ENCODE measurements around the gene RAPSN. TPM values are rescaled to one million over a fixed set of nuclear protein-coding genes. Genes with fewer than 3 reads are reported as not detected.

Gene RAPSN
- polyA plus RNA-seq, 3 donors: 1.2 TPM; not detected in 2

GRCh38 chr11:47437746-47438418 is 11.1 kb downstream of the RAPSN start:
- DNase-seq: no peak
- TF ChIP-seq CTCF (IDR thresholded peaks at IDR 0.05): no peak
- Mint-ChIP-seq H3K36me3 (no peaks in the 10 kb centered on the region), H3K4me1 (no peaks in the 10 kb centered on the region), H3K27me3 (ENCODE audit: low read depth in 3 of 3) (peaks cover 0 to 5% (median 3%) of the 10 kb centered on the region in 3 donors), H3K4me3 (no peak overlapping the region), H3K9me3 (no peaks in the 10 kb centered on the region), H3K27ac (no peak overlapping the region)
- intact Hi-C loops (cut with micrococcal nuclease): no loop called here
- H3K4me2 ChIP-seq (replicated peaks; ENCODE audit: extremely low read depth, low read length, poor library complexity, severe bottlenecking): no peak overlapping the region
- no peaks in the 10 kb centered on the region for H3K79me2 ChIP-seq (ENCODE audit: insufficient read depth, low read length)
- no peaks in the 10 kb centered on the region for H3K27me3 ChIP-seq (ENCODE audit: control insufficient read depth in 2 of 2, insufficient read depth in 2 of 2, low read length in 2 of 2)
- no peaks in the 10 kb centered on the region for H3K4me1 ChIP-seq (ENCODE audit: control insufficient read depth in 1 of 2, insufficient read depth in 2 of 2, low read length in 2 of 2)
- WGBS (ENCODE audit: insufficient coverage): 89% methylated on average over 9 of the region's 16 CpGs
- H2AFZ ChIP-seq (ENCODE audit: insufficient read depth, low read depth, low read length, poor library complexity, severe bottlenecking): no peak overlapping the region
- H3K9ac ChIP-seq (ENCODE audit: insufficient read depth, low read length, poor library complexity, severe bottlenecking): no peak overlapping the region
- no peak overlapping the region for H3K4me3 ChIP-seq (replicated peaks in 1 of 3; ENCODE audit: low read depth in 2 of 3, low read length in 3 of 3)
- no peak overlapping the region for H3K27ac ChIP-seq (ENCODE audit: low read depth in 1 of 2, low read length in 2 of 2)
- no peaks in the 10 kb centered on the region for H3K36me3 ChIP-seq (replicated peaks in 1 of 2; ENCODE audit: control insufficient read depth in 1 of 2, insufficient read depth in 2 of 2, low read length in 2 of 2)
- H3K9me3 ChIP-seq (replicated peaks in 1 of 2; ENCODE audit: control insufficient read depth in 1 of 2, insufficient read depth in 1 of 2, low read length in 2 of 2): no peaks in the 10 kb centered on the region
- H4K20me1 ChIP-seq (ENCODE audit: insufficient read depth, low read length): no peaks in the 10 kb centered on the region

- 95% methylated on average over 5 of the region's 11 CpGs for WGBS (ENCODE audit: insufficient coverage)
- Histone ChIP-seq H3K4me1 (ENCODE audit: control insufficient read depth in 1 of 2, insufficient read depth in 2 of 2, low read length in 2 of 2) (no peaks in the 10 kb centered on the region), H3K36me3 (replicated peaks in 1 of 2; ENCODE audit: control insufficient read depth in 1 of 2, insufficient read depth in 2 of 2, low read length in 2 of 2) (no peaks in the 10 kb centered on the region), H3K9ac (ENCODE audit: insufficient read depth, low read length, poor library complexity, severe bottlenecking) (no peak overlapping the region), H3K27me3 (ENCODE audit: control insufficient read depth in 2 of 2, insufficient read depth in 2 of 2, low read length in 2 of 2) (no peaks in the 10 kb centered on the region), H3K9me3 (replicated peaks in 1 of 2; ENCODE audit: control insufficient read depth in 1 of 2, insufficient read depth in 1 of 2, low read length in 2 of 2) (no peaks in the 10 kb centered on the region), H3K79me2 (ENCODE audit: insufficient read depth, low read length) (no peaks in the 10 kb centered on the region), H3K4me3 (replicated peaks in 1 of 3; ENCODE audit: low read depth in 2 of 3, low read length in 3 of 3) (no peak overlapping the region), H2AFZ (ENCODE audit: insufficient read depth, low read depth, low read length, poor library complexity, severe bottlenecking) (no peak overlapping the region), H3K4me2 (replicated peaks; ENCODE audit: extremely low read depth, low read length, poor library complexity, severe bottlenecking) (no peak overlapping the region), H4K20me1 (ENCODE audit: insufficient read depth, low read length) (no peaks in the 10 kb centered on the region), H3K27ac (ENCODE audit: low read depth in 1 of 2, low read length in 2 of 2) (no peak overlapping the region)
- H3K36me3 Mint-ChIP-seq: no peaks in the 10 kb centered on the region
- DNase-seq: no peak
- peaks cover 0 to 5% (median 3%) of the 10 kb centered on the region in 3 donors for H3K27me3 Mint-ChIP-seq (ENCODE audit: low read depth in 3 of 3)
- TF ChIP-seq CTCF (IDR thresholded peaks at IDR 0.05): no peak
- no peaks in the 10 kb centered on the region for H3K4me1 Mint-ChIP-seq
- intact Hi-C loops (cut with micrococcal nuclease): no loop called here
- H3K4me3 Mint-ChIP-seq: no peak overlapping the region
- no peaks in the 10 kb centered on the region for H3K9me3 Mint-ChIP-seq
- no peak overlapping the region for H3K27ac Mint-ChIP-seq
Measured at GRCh38 chr11:47437218-47437745, 11.7 kb downstream of the RAPSN start.
